RKO (cell line): ENCODE measurements around the gene ESPNL.
A peak's percentile ranks its signal among the peaks of the same experiment; 100 is the strongest.
"Not testable (repeated sequence)": the region's sequence is repeated elsewhere in the genome, so short reads cannot be mapped to it uniquely, and the experiment has no call there.

Source experiments
- DNase-seq: peaks from one replicate; pipeline ENCODE4 v3.0.0-alpha.2; 2016; ENCODE audit warnings: low spot score

The ESPNL gene

GRCh38 chr2:238100049-238100820 lies at the start of gene ESPNL:
Gene ESPNL, plus strand, starts transcription at chr2:238100340. Its CDS starts 80 bp downstream, at chr2:238100420.
- DNase-seq = no peak

DNA sequence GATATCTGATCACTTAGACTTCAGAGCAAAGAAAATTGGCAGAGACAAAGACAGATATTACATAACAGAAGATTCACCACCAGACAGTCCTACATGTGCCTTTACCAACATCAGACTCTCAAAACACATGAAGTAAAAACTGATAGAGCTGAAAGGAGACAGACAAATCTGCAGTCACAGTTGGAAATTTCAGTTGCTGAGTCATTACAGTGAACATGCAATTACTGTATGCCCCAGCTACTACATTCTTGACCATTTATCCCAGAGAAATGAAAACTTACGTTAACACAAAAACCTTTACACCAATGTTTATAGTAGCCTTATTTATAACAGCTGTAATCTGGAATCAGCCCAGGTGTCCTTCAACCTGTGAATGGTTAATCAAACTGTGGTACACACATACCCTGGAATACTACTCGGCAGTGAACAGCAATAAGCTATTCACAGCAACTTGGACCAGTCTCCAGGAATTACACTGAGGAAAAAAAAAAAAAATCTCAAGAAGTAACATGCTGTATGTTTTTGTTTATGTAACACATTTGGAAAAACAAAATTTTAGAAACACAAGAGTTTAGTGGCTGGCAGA lies 46.9 kb upstream of the ESPNL start:
- peak; percentile 14 for DNase-seq

DNA sequence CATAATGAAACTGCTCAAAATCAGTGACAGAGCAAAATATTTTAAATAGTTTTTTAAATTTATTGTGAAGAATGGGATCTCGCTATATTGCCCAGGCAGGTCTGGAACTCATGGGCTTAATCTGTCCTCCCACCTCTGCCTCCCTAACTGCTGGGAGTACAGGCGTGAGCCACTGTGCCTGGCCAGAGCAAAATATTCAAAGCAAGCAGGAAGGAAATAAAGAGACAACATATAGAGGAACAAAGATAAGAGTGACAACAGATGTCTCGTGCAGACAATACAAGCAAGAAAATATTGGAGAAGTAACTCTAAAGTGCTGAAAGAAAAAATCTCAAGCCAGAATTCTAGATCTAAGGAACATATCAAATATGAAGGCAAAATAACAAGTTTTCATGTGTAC lies 44.3 kb upstream of the ESPNL start:
- no peak for DNase-seq

DNA sequence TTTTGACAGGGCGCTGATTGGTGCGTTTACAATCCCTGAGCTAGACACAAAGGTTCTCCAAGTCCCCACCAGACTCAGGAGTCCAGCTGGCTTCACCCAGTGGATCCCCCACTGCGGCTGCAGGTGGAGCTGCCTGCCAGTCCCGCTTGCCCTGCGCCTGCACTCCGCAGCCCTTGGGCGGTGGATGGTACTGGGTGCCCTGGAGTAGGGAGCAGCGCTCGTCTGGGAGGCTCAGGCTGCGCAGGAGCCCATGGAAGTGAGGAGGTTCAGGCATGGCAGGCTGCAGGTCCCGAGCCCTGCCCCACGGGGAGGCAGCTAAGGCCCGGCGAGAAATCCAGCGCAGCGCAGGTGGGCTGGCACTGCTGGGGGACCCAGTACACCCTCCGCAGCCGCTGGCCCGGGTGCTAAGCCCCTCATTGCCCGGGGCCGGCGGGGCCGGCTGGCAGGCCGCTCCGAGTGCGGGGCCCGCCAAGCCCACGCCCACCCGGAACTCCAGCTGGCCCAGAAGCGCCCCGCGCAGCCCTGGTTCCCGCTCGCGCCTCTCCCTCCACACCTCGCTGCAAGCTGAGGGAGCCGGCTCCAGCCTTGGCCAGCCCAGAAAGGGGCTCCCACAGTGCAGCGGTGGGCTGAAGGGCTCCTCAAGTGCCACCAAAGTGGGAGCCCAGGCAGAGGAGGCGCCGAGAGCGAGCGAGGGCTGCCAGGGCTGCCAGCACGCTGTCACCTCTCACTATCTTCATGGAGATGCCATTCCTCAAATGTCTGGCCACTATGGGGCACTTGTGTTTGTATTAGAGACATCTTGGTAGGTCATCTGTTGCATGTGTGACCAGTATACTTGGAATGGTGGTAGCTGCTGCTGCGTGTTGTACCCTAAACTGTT lies 42.2 kb upstream of the ESPNL start:
- not testable (repeated sequence) for DNase-seq

- DNase-seq = no peak
These were observed 40.6 kb upstream of the ESPNL start for GRCh38 chr2:238059505-238059904.

DNA sequence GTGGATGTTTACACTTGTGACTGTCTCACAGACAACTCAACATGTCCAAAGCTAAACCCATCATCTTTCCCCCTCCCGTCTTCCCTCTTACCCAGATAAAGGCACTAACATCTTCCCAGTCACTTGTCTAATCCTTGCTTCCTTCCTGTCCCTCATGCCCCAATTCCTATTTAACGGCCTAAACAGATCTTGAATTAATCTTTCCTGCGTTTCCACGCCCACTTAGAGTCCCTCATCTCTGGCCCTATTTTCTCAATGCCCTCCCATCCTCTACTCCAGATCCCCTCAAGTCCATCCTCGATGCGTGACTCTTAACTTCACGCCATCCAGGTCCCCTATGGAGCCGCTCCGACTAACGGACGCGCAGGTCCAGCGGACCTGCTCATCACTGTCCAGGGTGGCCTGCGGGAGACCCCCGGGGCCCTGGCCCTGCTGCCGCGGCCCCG lies 40.0 kb upstream of the ESPNL start:
- peak; percentile 36 for DNase-seq

DNA sequence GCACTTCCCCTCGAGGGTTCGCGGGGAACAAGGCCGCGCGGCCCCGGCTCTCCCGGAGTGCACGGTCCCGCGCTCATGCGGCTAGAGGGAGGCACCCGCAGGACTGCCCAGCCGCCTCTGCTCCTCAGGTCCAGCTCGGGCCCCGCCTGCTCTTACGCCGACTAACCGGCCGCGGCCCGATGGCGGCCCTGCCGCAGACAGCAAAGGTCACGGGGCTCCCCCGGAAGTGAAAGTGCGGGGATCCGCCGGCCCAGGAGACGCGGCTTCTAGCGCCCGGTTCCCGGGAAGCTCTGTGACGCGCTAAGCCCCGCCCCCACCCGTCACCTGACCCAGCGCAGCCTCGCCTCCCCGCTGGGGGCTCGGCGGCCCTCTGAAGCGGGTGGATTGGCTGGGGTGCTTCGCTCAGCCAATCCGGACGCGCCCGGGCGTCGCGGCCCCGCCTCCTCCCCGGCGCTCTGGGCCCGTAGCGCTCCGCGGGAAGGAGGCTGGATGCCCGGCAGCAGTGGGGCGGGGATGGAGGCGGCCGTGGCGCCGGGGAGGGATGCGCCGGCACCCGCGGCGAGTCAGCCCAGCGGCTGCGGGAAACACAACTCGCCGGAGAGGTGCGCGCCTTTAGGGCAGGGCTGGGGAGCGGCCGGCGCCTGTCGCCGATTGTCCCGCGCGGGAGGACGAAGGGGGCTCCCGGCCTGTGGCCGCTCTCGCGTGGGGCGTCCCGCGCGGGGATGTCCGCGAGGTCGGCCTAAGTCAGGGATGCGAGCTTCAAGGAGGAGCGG lies 39.4 kb upstream of the ESPNL start, which contains the start of gene SCLY:
Gene SCLY, plus strand, starts transcription at position 460 of the 773 bp plus-strand sequence. Its CDS starts 54 bp downstream, at position 514.
- peak; percentile 95 for DNase-seq

- peak; percentile 74 for DNase-seq
These were observed 38.6 kb upstream of the ESPNL start for GRCh38 chr2:238061315-238062202.

- no peak for DNase-seq
These were observed 36.5 kb upstream of the ESPNL start for GRCh38 chr2:238063414-238064189.

GRCh38 chr2:238064376-238064775 lies 35.8 kb upstream of the ESPNL start:
- no peak for DNase-seq

DNA sequence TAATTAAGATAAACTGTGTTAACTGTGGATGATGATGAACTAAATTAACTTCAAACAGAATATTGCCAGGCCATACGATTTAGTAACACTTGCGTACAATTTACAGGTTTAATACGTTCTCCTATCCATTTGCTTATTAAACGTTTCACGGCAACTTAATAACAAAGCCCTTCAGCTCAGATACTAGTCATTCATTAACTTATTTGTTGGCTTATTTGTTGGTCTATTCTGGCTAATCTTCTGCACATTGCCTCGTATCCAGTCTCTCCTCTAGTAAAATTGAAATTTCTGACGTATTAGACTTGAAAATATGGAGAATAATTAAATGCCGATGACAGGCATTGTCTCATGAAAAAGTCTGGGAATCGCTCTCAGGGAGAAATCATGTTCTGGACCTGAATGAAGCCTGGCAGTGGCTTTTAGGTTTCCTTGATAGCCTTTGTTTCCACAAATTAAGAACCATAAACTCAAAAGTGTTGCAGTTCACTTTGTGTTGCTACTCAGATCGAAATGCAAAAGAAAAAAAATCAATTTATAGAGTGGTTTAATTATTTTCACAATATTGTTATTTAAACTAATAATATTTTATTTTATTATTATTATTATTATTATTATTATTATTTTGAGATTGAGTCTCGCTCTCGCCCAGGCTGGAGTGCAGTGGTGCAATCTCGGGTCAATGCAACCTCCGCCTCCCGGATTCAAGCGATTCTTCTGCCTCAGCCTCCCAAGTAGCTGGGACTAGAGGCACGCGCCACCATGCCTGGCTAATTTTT lies 34.9 kb upstream of the ESPNL start:
- no peak for DNase-seq

DNA sequence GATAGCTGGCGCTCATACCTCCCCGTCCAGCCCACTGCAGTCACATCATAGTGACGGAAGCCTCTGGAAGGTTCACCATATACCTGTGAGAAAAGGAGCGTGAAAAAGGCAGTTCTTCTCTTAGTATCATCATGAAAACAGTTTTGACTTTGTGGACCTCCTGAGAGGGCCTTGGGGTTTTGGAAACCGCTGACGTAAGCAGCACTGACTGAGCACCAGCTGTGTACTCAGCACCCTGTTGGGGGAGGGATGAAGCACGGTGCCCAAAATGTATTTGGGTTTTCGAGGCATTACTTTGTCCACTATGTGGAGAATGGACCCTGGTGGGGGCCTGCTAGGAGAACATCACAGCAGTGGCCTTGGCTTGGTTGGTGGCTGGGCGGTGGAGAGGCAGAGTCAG lies 33.9 kb upstream of the ESPNL start:
- no peak for DNase-seq

DNA sequence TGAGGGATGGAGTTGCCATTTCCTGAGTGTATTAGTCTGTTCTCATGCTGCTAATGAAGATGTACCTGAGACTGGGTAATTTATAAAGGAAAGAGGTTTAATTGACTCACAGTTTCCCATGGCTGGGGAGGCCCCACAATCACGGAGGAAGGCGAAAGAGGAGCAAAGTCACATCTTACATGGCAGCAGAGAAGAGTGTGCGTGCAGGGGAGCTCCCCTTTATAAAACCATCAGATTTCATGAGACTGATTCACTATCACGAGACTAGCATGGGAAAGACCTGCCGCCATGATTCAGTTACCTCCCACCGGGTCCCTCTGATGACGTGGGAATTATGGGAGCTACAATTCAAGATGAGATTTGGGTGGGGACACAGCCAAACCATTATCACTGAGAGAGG lies 33.4 kb upstream of the ESPNL start:
- not testable (repeated sequence) for DNase-seq

- DNase-seq = no peak
These were observed 32.2 kb upstream of the ESPNL start for GRCh38 chr2:238067939-238068338.

DNA sequence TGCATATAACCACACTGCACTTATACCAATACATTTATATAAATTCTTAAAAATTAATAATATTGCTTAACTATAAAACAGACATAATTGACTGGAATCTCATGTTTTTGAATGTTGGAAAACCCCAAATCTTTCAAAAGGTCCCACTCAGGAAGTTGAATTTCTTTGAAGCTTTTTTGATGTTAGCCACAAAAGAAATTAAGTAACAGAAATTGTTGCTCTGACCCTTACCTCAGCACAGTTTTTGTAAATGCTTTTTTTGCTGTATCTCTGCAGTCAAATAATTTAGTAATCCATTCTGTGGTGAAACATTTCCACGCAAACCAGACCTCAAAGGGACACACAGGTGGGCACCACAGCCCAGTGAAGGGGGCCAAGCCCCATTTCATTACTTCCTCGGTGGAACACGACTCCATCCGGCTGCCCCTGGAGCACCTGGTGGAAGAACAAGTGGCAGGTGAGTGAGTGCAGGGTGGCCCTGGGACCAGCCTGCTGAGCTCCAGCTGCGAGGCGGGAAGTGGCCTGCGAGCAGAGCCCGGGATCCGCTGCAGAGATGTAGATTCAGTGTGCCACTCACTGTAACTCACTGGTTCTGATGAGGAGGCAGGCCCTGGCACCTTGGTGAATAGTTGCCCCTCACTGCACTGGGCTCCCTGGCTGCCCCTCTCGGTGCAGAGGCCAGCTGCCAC lies 31.0 kb upstream of the ESPNL start:
- DNase-seq = no peak

- DNase-seq = no peak
These were observed 30.3 kb upstream of the ESPNL start for GRCh38 chr2:238069877-238070276.

DNA sequence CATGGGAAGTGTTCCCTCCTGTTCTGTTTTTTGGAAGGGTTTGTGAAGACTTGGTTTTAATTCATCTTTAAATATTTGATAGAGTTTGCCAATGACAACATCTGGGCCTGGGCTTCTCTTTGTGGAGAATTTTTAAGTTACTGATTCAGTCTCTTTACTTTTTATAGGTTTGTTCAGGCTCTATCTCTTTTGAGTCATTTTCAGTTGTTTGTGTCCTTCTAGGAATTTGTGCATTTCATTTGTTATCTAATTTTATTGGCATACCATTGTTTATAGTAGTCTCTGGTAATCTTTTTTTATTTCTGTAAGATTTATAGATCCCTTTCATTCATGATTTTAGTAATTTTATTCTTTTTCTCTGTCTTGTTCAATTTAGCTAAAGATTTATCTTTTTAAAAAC lies 24.7 kb upstream of the ESPNL start:
- no peak for DNase-seq

DNA sequence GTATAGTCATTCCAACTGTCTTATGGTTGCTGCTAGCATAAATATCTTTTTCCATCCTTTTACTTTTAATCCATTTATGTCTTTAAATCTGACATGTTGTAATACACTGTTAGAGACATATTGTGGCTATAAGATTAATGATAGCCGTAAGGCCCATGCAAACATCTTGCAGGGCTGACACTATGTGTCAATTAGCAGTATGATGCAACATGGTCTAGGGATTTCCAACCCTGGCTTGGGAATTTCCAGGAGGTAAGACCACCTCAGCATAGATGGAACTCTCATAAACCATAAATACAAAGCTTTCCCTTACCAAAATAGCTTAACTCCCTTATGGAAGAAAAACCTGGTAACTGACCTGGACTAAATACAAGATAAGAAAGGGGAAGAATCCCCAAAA lies 22.8 kb upstream of the ESPNL start:
- no peak for DNase-seq
